HG03108 (cell line): ENCODE measurements around the gene ZDHHC14.
"Not testable (repeated sequence)": the region's sequence is repeated elsewhere in the genome, so short reads cannot be mapped to it uniquely, and the experiment has no call there.

Source experiments
- ATAC-seq: cut with Tn5 transposase; IDR thresholded peaks from one replicate; pipeline ENCODE4 v1.9.1; 2021; ENCODE audit warnings: moderate library complexity; ENCODE audit not compliant: unreplicated experiment

ZDHHC14 gene

GRCh38 chr6:157699777-157700636 lies 319.0 kb downstream of the ZDHHC14 start:
- ATAC-seq = no peak

GRCh38 chr6:157706351-157706750 lies 325.4 kb downstream of the ZDHHC14 start:
- not testable (repeated sequence) for ATAC-seq

DNA sequence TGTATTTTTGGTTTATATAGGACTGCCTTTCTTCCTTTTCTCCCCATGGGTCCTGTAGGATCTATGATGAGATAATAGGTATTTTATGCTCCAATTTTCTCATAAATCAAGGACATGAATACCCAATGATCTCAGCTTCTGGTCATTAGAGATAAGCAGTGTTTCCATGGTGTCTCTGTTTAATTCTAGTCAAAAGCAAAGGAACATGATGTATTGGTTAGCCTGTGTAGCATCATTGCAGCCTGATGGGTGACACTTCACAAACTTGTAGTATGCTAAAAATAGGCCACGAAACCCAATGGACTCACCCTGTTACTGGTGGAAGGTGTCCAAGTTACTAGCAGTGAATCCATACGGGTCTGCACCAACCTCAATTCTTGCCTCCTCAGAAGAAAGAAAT lies 325.9 kb downstream of the ZDHHC14 start:
- no peak for ATAC-seq

- ATAC-seq = no peak
Measured at GRCh38 chr6:157707576-157707975, 326.6 kb downstream of the ZDHHC14 start.

- ATAC-seq = no peak
Measured at GRCh38 chr6:157708239-157708638, 327.2 kb downstream of the ZDHHC14 start.

- no peak for ATAC-seq
Measured at GRCh38 chr6:157708933-157709332, 327.9 kb downstream of the ZDHHC14 start.

DNA sequence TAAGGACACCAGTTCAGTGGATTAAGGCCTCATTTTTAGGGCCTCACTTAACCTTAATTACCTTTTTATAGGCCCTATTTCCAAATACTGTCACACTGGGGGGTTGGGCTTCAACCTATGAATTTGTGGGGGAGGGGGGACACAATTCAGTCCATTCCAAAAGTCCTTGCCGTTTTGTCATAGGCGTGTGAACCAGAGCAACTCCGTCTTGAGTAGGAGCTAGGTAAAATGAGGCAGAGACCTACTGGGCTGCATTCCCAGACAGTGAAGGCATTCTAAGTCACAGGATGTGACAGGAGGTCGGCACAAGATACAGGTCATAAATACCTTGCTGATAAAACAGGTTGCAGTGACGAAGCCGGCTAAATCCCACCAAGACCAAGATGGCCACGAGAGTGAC lies 328.6 kb downstream of the ZDHHC14 start:
- ATAC-seq = no peak

DNA sequence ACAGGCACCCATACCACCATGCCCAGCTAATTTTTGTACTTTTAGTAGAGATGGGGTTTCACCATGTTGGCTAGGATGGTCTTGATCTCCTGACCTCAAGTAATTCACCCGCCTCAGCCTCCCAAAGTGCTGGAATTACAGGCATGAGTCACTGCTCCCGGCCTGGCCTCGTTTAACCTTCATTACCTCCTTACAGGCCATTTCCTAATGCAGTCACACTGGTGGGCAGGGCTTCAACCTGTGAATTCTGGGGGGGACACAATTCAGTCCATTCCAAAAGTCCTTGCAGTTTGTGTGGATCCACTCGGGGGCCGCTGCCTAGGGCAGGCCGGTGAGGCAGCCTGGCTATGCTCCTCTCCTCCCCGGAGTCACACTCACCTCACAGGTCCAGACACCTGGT lies 329.6 kb downstream of the ZDHHC14 start:
- no peak for ATAC-seq

- ATAC-seq = no peak
Measured at GRCh38 chr6:157711060-157711459, 330.1 kb downstream of the ZDHHC14 start.

DNA sequence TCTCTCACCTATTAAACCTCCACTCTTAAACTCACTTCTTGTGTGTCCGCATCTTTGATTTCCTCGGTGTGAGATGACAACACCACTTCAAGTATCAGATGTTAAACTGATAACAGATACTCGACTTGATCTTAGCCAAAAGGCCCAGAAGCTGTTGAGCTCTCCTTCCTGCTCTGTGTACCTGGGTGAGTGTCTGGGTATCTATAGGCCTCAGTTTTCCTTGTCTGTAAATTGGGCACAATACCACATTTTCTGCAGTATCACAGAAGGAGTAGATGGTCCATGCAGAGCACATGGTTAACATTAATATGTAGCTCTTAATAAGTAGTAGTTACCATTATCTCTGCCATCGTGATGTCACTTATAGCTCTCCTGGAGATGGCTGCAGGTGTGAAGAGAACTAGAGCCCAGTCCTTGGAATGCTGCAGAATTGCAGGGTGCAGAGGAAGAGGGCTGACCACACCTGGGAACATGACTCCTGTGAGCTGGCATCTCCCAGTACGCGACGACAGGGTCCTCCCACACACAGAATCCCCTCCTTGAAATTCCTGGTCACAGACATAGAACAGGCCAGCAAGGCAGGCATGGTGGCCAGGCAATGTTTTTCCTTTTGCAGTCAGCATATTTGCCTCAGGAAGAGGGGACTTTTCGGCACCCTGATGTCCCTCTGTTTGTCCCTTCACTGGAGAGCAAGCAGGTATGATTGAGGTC lies 331.8 kb downstream of the ZDHHC14 start:
- ATAC-seq = no peak

- ATAC-seq = no peak
Measured at GRCh38 chr6:157713451-157714152, 332.6 kb downstream of the ZDHHC14 start.

DNA sequence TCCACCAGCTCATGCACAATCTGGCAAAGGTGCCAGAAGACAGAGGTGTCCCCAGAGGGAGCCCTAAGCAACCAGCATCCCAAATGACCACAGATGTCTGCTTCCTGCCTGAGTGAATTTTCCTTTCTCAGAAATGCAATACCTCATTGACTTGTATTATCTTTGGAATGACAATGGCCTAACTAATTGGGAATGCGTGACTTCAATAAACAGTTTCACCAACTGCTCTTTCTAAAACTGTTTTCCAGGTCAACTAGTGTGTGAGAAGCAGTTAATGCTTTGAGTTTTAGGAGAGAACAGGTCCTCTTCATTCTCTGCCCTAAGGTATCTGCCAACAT lies 333.1 kb downstream of the ZDHHC14 start:
- ATAC-seq = no peak

GRCh38 chr6:157715728-157716164 lies 334.8 kb downstream of the ZDHHC14 start:
- no peak for ATAC-seq

DNA sequence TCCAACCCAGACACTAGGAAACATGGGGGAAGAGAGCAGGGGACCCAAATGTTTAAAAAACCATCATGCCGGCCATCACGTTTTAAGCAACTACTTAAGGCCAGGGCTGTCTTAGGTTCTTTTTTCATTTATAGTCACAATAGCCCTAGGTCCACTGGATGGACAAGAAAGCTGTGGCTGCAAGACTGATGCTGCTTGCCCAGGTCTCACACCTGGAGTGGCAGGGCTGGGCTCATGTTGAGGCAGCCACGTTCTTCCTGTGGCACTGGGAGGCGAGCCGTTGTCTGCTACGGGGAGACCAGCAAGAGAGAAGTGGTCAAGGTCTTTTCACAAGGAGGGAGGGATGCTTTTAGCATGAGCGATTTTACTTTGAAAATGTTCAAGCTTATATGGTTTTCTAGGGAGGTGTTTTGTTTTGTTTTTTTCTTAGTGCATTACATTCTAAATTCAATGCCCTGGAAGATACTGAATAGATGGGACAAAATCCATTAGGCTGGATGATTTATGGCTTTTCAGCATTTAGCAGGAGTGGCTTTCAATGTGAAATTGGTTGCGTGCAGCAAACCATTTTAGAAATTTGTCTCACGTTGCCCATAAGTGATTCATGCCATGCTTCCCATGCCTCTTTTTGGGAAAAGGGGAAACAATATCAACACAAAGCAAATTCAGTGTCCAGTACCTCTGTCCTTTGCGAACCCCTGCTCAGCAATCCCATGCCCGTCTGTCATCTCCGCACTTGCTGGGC lies 335.4 kb downstream of the ZDHHC14 start:
- ATAC-seq = no peak

- ATAC-seq = no peak
Measured at GRCh38 chr6:157717340-157717748, 336.4 kb downstream of the ZDHHC14 start.

DNA sequence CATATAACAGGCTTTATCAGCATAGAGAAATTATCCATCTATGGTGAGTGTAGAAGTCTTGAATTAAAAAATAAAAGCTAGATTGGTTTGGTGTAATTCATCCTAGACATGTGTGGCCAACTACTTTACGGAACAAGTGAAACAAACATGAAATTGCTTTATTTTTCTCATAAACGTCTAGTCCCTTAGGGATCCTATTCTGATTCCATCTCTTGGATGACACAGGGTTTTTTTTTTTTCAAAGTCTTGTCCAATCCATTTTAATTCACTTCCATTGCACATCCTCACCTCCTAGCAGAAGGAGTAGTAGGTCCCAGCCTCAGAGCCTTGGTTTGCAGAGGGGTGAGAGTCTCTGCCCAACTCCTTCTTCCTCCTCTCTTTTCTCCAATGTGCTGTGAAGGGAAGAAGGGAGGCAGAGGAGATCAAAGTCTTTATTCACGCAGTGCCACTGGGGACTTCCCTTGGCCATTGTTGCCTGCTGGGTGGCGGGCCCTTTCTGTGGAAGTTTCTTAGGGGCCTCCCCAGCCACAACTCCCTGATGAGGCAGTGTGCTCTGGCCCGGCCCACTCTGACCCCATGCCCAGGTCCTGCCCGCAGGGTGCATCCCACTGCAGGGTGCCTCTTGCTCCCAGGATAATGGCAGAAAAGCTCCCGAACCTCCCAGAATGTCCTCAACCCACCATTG lies 337.7 kb downstream of the ZDHHC14 start:
- no peak for ATAC-seq

GRCh38 chr6:157720964-157721363 lies 340.0 kb downstream of the ZDHHC14 start:
- ATAC-seq = not testable (repeated sequence)

DNA sequence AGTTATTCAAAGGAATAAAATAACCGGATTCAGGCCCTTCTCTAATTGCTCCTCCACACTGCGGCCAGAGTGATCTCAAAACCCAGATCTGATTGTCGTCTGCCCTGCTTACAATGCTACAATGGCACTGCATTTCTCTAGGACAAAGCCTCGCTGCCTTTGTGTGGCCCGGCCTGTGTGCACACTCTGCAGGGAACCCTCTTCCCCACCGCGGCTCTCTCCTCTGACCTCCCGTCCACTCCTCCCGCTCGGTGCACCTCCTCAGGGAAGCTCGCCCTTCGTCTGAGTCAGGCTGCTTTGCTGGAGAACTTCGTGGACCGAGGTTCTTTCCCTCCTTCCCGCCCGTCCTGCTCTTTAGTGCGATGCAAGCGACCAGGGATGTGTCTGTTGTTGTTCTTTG lies 340.4 kb downstream of the ZDHHC14 start:
- ATAC-seq = no peak

GRCh38 chr6:157721830-157722229 lies 340.8 kb downstream of the ZDHHC14 start:
- ATAC-seq = no peak

- ATAC-seq = no peak
Measured at GRCh38 chr6:157723376-157723775, 342.4 kb downstream of the ZDHHC14 start.
